ENCODE data around the gene AKAP10.
A peak's percentile ranks its signal among the peaks of the same experiment; 100 is the strongest.
"Not testable (repeated sequence)": the region's sequence is repeated elsewhere in the genome, so short reads cannot be mapped to it uniquely, and the experiment has no call there.

AKAP10 gene

GRCh38 chr17:19904924-19905323 is 72.7 kb downstream of the AKAP10 start:
- TF ChIP-seq CTCF (conservative IDR thresholded peaks at IDR 0.05) (no peak), ZFX (IDR thresholded peaks at IDR 0.05) (no peak)
- H3K27ac ChIP-seq, result no peak overlapping the region

GRCh38 chr17:19904412-19904811 is 73.2 kb downstream of the AKAP10 start:
- H3K27ac ChIP-seq, result no peak overlapping the region
- no peak for TF ChIP-seq CTCF (conservative IDR thresholded peaks at IDR 0.05)
- no peak for TF ChIP-seq ZFX (IDR thresholded peaks at IDR 0.05)

GRCh38 chr17:19900809-19901208 is 76.8 kb downstream of the AKAP10 start:
- TF ChIP-seq ZFX (IDR thresholded peaks at IDR 0.05), result no peak
- TF ChIP-seq CTCF (conservative IDR thresholded peaks at IDR 0.05), result no peak
- peak overlapping the region; percentile 10; the same call in 1 of the 2 replicates for H3K27ac ChIP-seq

GRCh38 chr17:19897903-19898302 is 79.7 kb downstream of the AKAP10 start:
- H3K27ac ChIP-seq, result peak overlapping the region; percentile 70

GRCh38 chr17:19897090-19897837 is 80.4 kb downstream of the AKAP10 start:
- TF ChIP-seq ZFX (IDR thresholded peaks at IDR 0.05), result no peak
- TF ChIP-seq CTCF (conservative IDR thresholded peaks at IDR 0.05), result no peak
- peak overlapping the region; percentile 70 for H3K27ac ChIP-seq

More at GRCh38 chr17:19897903-19898302, 79.7 kb downstream of the AKAP10 start:
- TF ChIP-seq ZFX (IDR thresholded peaks at IDR 0.05), result no peak
- TF ChIP-seq CTCF (conservative IDR thresholded peaks at IDR 0.05), result no peak

- no peak overlapping the region; the same call in 1 of the 2 replicates for H3K27ac ChIP-seq
- TF ChIP-seq ZFX (IDR thresholded peaks at IDR 0.05), result no peak
- TF ChIP-seq CTCF (conservative IDR thresholded peaks at IDR 0.05), result no peak
Measured at GRCh38 chr17:19896679-19897078, 80.9 kb downstream of the AKAP10 start.

GRCh38 chr17:19890554-19890953 is 87.1 kb downstream of the AKAP10 start:
- H3K27ac ChIP-seq, result not testable (repeated sequence)

- not testable (repeated sequence) for H3K27ac ChIP-seq
Measured at GRCh38 chr17:19890001-19890400, 87.6 kb downstream of the AKAP10 start.
